HEK293T (cell line): Measurements from ENCODE around the gene TAS2R5.
"Not testable (repeated sequence)": the region's sequence is repeated elsewhere in the genome, so short reads cannot be mapped to it uniquely, and the experiment has no call there.

ENCODE experiments used
- CTCF ChIA-PET: fragments of 350-600 bp; formaldehyde crosslinking; extraction: SDS; loops from one replicate; lab custom pipeline; 2021; ENCODE audit warnings: antibody characterized with exemption, inconsistent platforms; lab: Yijun Ruan, JAX
- POLR2A ChIA-PET: fragments of 350-600 bp; formaldehyde crosslinking; extraction: SDS; loops from one replicate; lab custom pipeline; 2020; ENCODE audit warnings: antibody characterized with exemption, inconsistent platforms; lab: Yijun Ruan, JAX
- DNase-seq: peaks from one replicate; pipeline ENCODE4 v3.0.0; 2012; ENCODE audit warnings: mixed read lengths; ENCODE audit errors: extremely low spot score
- ARNT ChIP-seq: fragments of 450-650 bp; IDR thresholded peaks from 2 replicates; pipeline ENCODE4 v1.6.1; 2017; ENCODE audit warnings: mild to moderate bottlenecking
- BHLHE40 ChIP-seq: fragments of 450-650 bp; IDR thresholded peaks from 2 replicates; pipeline ENCODE4 v1.6.1; 2016; ENCODE audit warnings: mild to moderate bottlenecking, moderate library complexity, borderline replicate concordance
- CTBP1 ChIP-seq: fragments of 450-650 bp; IDR thresholded peaks from 2 replicates; pipeline ENCODE4 v1.6.1; 2016; ENCODE audit warnings: borderline replicate concordance
- ELF4 ChIP-seq: fragments of 450-650 bp; IDR thresholded peaks from 2 replicates; pipeline ENCODE4 v1.6.1; 2017; ENCODE audit warnings: antibody characterized with exemption
- FOXA1 ChIP-seq: fragments of 450-650 bp; IDR thresholded peaks from 2 replicates; pipeline ENCODE4 v1.6.1; 2016; ENCODE audit warnings: mild to moderate bottlenecking
- FOXK2 ChIP-seq: fragments of 450-650 bp; IDR thresholded peaks from 2 replicates; pipeline ENCODE4 v1.6.1; 2016; ENCODE audit warnings: mild to moderate bottlenecking
- FOXM1 ChIP-seq: fragments of 450-650 bp; IDR thresholded peaks from 2 replicates; pipeline ENCODE4 v1.6.1; 2017; ENCODE audit warnings: mild to moderate bottlenecking, borderline replicate concordance
- HDGF ChIP-seq: fragments of 450-650 bp; IDR thresholded peaks from 2 replicates; pipeline ENCODE4 v1.6.1; 2017; ENCODE audit warnings: antibody characterized with exemption, borderline replicate concordance
- L3MBTL2 ChIP-seq: fragments of 450-650 bp; conservative IDR thresholded peaks from 2 replicates; pipeline ENCODE4 v1.6.1; 2016; ENCODE audit warnings: mild to moderate bottlenecking
- LEF1 ChIP-seq: fragments of 450-650 bp; IDR thresholded peaks from 2 replicates; pipeline ENCODE4 v1.6.1; 2017; ENCODE audit warnings: mild to moderate bottlenecking, borderline replicate concordance
- NFRKB ChIP-seq: fragments of 450-650 bp; IDR thresholded peaks from 2 replicates; pipeline ENCODE4 v1.6.1; 2016; ENCODE audit warnings: mild to moderate bottlenecking, moderate library complexity
- PKNOX1 ChIP-seq: fragments of 450-650 bp; IDR thresholded peaks from 2 replicates; pipeline ENCODE4 v1.6.1; 2016
- SP1 ChIP-seq: fragments of 450-650 bp; IDR thresholded peaks from 2 replicates; pipeline ENCODE4 v1.6.1; 2017
- SUZ12 ChIP-seq: fragments of 450-650 bp; IDR thresholded peaks from 2 replicates; pipeline ENCODE4 v1.6.1; 2016; ENCODE audit warnings: mild to moderate bottlenecking
- TARDBP ChIP-seq: fragments of 450-650 bp; IDR thresholded peaks from 2 replicates; pipeline ENCODE4 v1.6.1; 2016
- ZNF384 ChIP-seq: fragments of 450-650 bp; IDR thresholded peaks from 2 replicates; pipeline ENCODE4 v1.6.1; 2016

TAS2R5 gene

GRCh38 chr7:141788296-141788695 lies 1.7 kb upstream of the TAS2R5 start:
- ChIA-PET CTCF (no interaction called here), POLR2A (no interaction called here)
- DNase-seq = no peak
- TF ChIP-seq CTBP1 (no peak), L3MBTL2 (no peak), ZNF384 (no peak)

- CTCF ChIA-PET = no interaction called here
- DNase-seq = no peak
- TF ChIP-seq CTBP1 (no peak), NFRKB (no peak), ZNF384 (no peak), ARNT (no peak), SP1 (no peak), SUZ12 (no peak), ELF4 (no peak), LEF1 (no peak), FOXA1 (no peak), TARDBP (no peak), FOXK2 (no peak), PKNOX1 (no peak), FOXM1 (no peak), HDGF (no peak), BHLHE40 (no peak), L3MBTL2 (no peak)
- POLR2A ChIA-PET = no interaction called here
Measured at GRCh38 chr7:141792526-141792925, 2.5 kb downstream of the TAS2R5 start.

DNA sequence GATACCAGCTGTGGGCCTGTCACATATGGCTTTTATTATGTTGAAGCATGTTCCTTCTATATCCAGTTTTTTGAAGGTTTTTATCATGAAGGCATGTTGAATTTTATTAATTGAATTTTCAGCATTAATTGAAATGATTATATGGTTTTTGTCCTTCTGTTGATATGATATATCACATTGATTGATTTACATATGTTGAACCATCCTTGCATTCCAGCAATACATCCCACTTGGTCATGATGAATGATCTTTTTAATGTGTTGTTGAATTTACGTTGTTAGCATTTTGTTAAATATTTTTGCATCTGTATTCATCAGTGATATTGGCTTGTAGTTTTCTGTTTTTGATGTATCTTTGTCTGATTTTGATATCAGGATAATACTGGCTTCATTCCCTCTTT lies 30.1 kb downstream of the TAS2R5 start:
- CTCF ChIA-PET = no interaction called here
- DNase-seq = no peak
- POLR2A ChIA-PET = no interaction called here
- TF ChIP-seq FOXA1 (no peak), L3MBTL2 (no peak), PKNOX1 (no peak), LEF1 (no peak)

GRCh38 chr7:141822432-141822831 lies 32.4 kb downstream of the TAS2R5 start:
- CTCF ChIA-PET, POLR2A ChIA-PET: not testable (repeated sequence)

GRCh38 chr7:141837683-141838082 lies 47.7 kb downstream of the TAS2R5 start:
- TF ChIP-seq TARDBP = no peak
- TF ChIP-seq ELF4 = no peak
- no peak for TF ChIP-seq HDGF
- TF ChIP-seq FOXM1 = no peak
- TF ChIP-seq PKNOX1 = no peak
- no peak for TF ChIP-seq FOXA1
- TF ChIP-seq ZNF384 = no peak
- no peak for TF ChIP-seq SP1
- TF ChIP-seq L3MBTL2 = no peak
- TF ChIP-seq ARNT = no peak
- no peak for TF ChIP-seq BHLHE40
- no peak for TF ChIP-seq CTBP1
- TF ChIP-seq FOXK2 = no peak
- no peak for TF ChIP-seq NFRKB
- TF ChIP-seq LEF1 = no peak
- no peak for TF ChIP-seq SUZ12
- ChIA-PET POLR2A (no interaction called here), CTCF (no interaction called here)
- DNase-seq = no peak

More at GRCh38 chr7:141822432-141822831, 32.4 kb downstream of the TAS2R5 start:
- not testable (repeated sequence) for DNase-seq

DNA sequence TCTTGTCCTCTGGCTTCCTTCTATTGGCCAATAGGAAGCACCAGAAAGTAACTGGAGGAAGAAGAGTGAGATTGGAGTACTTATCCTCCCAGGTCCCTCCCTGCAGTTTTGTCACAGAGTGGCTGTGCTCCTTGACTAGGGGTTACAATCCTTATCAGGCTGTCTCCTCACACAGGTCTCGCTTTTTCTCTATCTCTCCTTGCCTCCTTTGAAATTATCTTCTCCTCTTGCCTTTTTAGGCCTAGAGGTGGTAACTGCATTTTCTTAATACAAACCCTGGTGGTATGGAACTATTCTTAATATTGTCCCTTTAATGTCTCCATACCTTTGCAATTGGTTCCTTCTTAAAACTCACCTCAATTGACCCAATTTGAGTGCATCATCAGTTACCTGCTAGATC lies 48.6 kb downstream of the TAS2R5 start:
- POLR2A ChIA-PET = no interaction called here

GRCh38 chr7:141839256-141839655 lies 49.2 kb downstream of the TAS2R5 start:
- no peak for DNase-seq
- CTCF ChIA-PET = no interaction called here
- POLR2A ChIA-PET = no interaction called here
- TF ChIP-seq BHLHE40 (no peak), CTBP1 (no peak), FOXA1 (no peak), FOXM1 (no peak), L3MBTL2 (no peak), ZNF384 (no peak), ARNT (no peak), LEF1 (no peak), TARDBP (no peak), ELF4 (no peak), FOXK2 (no peak), NFRKB (no peak)

More for the DNA sequence above, 48.6 kb downstream of the TAS2R5 start:
- DNase-seq = no peak
- TF ChIP-seq NFRKB = no peak
- TF ChIP-seq BHLHE40 = no peak
- TF ChIP-seq FOXM1 = no peak
- TF ChIP-seq LEF1 = no peak
- TF ChIP-seq L3MBTL2 = no peak
- TF ChIP-seq TARDBP = no peak
- no peak for TF ChIP-seq ARNT
- TF ChIP-seq CTBP1 = no peak
- TF ChIP-seq FOXK2 = no peak
- TF ChIP-seq ZNF384 = no peak
- no peak for TF ChIP-seq SUZ12
- no peak for TF ChIP-seq HDGF
- TF ChIP-seq FOXA1 = no peak
- CTCF ChIA-PET = no interaction called here
